Spleen (tissue), 13 donors: ENCODE results near the gene PZP. TPM values are rescaled to one million over a fixed set of nuclear protein-coding genes. Genes with fewer than 3 reads are reported as not detected.

Experiments
- DNase-seq: peaks from one replicate; pipeline ENCODE4 v3.0.0-alpha.2; 2020
- H3K27ac ChIP-seq, 8 donors: fragments of 200-600 bp; sonication (generic) in 7 of 8; 1 replicate in 4 of 8; 2 replicates in 4 of 8; pipeline versions ENCODE4 v1.5.0 to v1.8.0; 2016 to 2021; ENCODE audit warnings: inconsistent platforms in 4 of 8, mild to moderate bottlenecking in 4 of 8, moderate library complexity in 1 of 8
- H3K27me3 ChIP-seq, 7 donors: fragments of 200-600 bp; sonication (generic) in 6 of 7; replicated peaks in 1 of 7; 1 replicate in 4 of 7; 2 replicates in 3 of 7; pipeline versions ENCODE4 v1.5.0 to v1.8.0; 2016 to 2021; ENCODE audit warnings: inconsistent platforms in 3 of 7, mild to moderate bottlenecking in 1 of 7
- H3K36me3 ChIP-seq, 6 donors: fragments of 200-600 bp; sonication (generic) in 5 of 6; 1 replicate in 4 of 6; 2 replicates in 2 of 6; pipeline versions ENCODE4 v1.5.0 to v1.8.0; 2016 to 2021; ENCODE audit warnings: inconsistent platforms in 2 of 6
- H3K4me1 ChIP-seq, 6 donors: fragments of 200-600 bp; sonication (generic) in 5 of 6; 1 replicate in 3 of 6; 2 replicates in 3 of 6; pipeline versions ENCODE4 v1.5.0 to v1.8.0; 2016 to 2021; ENCODE audit warnings: inconsistent platforms in 3 of 6
- H3K4me3 ChIP-seq, 8 donors: fragments of 200-600 bp; sonication (generic) in 7 of 8; 1 replicate in 4 of 8; 2 replicates in 4 of 8; pipeline versions ENCODE4 v1.5.0 to v1.8.0; 2016 to 2021; ENCODE audit warnings: inconsistent platforms in 4 of 8, mild to moderate bottlenecking in 4 of 8, moderate library complexity in 2 of 8
- H3K9me3 ChIP-seq, 8 donors: fragments of 200-600 bp; sonication (generic) in 7 of 8; 1 replicate in 4 of 8; 2 replicates in 4 of 8; pipeline versions ENCODE4 v1.5.0 to v1.8.0; 2016 to 2021; ENCODE audit warnings: inconsistent platforms in 4 of 8
- POLR2A ChIP-seq, 3 donors: fragments of 450-650 bp; IDR thresholded peaks; one replicate each; pipeline ENCODE4 v1.5.1; 2017; ENCODE audit warnings: antibody characterized with exemption in 3 of 3, mild to moderate bottlenecking in 1 of 3
- POLR2AphosphoS5 ChIP-seq, 3 donors: sonication (generic); formaldehyde crosslinking; IDR thresholded peaks; one replicate each; pipeline ENCODE4 v1.5.1; 2017; ENCODE audit warnings: antibody characterized with exemption in 3 of 3
- WGBS, 5 donors: extraction: QIAGEN DNeasy Blood & Tissue Kit in 3 of 5; methylation state at CpG; one replicate each; pipeline versions ENCODE4 v1.1.5 to v1.1.7; 2013 to 2018; 5-methylcytosine and 5-hydroxymethylcytosine counted together
- intact Hi-C: fragments of 100-400 bp; cut with DNase I; formaldehyde crosslinking; loops from one replicate; pipeline ENCODE4 v1.15.0; 2023; ENCODE audit warnings: low total_unique reads
- long read RNA-seq, 2 donors: transcript quantifications; one replicate each; lab custom pipeline, GENCODE V29; 2026
- polyA plus RNA-seq, 3 donors: library from polyadenylated mRNA; stranded (reverse); fragments of 200-250 nt; gene quantifications; one replicate each; pipeline ENCODE4 v1.2.1, GENCODE V29; 2013
- total RNA-seq, 7 donors: library from RNA; depleted of rRNA in 3 of 7; stranded (reverse); fragments of >200 nt in 3 of 7; fragmentation: NEBNext Ultra II Directional in 4 of 7; extraction: Animal tissue kit (Norgen Biotek cat#: 25700) in 4 of 7; gene quantifications; one replicate each; pipeline versions ENCODE4 v1.1.0 to v1.2.1, GENCODE V29; 2016 to 2021
- TF ChIP-seq, protein P1 (sequence below), 11 experiments: fragments of 200-600 bp in 7 of 11; fragments of 450-650 bp in 4 of 11; sonication (generic) in 4 of 11; IDR thresholded peaks in 8 of 11; conservative IDR thresholded peaks in 3 of 11; 1 replicate in 7 of 11; 2 replicates in 4 of 11; pipeline versions ENCODE4 v1.4.0 to v1.8.0; 2016 to 2021; ENCODE audit warnings: antibody characterized with exemption in 11 of 11, inconsistent platforms in 4 of 11, mild to moderate bottlenecking in 1 of 11
- donor health status: healthy with polysubstance abuse.
- donor health status: DM: no; HTN: no; CAD: no; lungs with moderate emphysema.
- donor health status: DM: no; HTN: no; CAD: no.
- donor health status: Bipolar disorder and iron deficiency.
- donor health status: healthy.
- donor health status: DM: no; HTN: no; CAD: no.
- donor health status: DM: yes; HTN: yes; CAD: no.

PZP gene
- total RNA-seq (1 to 10 TPM in 5 of 7 donors, under 1 TPM in 2; 0.68 to 3.0 (median 1.3) TPM), polyA plus RNA-seq (under 1 TPM; 0.06 to 0.70 (median 0.35) TPM)
- long read RNA-seq, donor 1, result 0 reads
- long read RNA-seq, donor 2, result 0 reads

- H3K9me3 ChIP-seq, result no peaks in the 10 kb centered on the region
- WGBS, 5 donors, result 87 to 94% (median 88%) methylated on average over 3 of the region's 3 CpGs
- intact Hi-C loops, result no loop called here
Measured at GRCh38 chr12:9208229-9208628, at the start of gene PZP. TSS of gene PZP (minus strand) at chr12:9208395. CDS start at chr12:9208341, 54 bp downstream.

GRCh38 chr12:9256758-9257405, 48.7 kb upstream of the PZP start:
- no peak for TF ChIP-seq POLR2A (IDR thresholded peaks at IDR 0.05)
- no peak for TF ChIP-seq POLR2AphosphoS5 (IDR thresholded peaks at IDR 0.05)
- TF ChIP-seq, protein P1, sequence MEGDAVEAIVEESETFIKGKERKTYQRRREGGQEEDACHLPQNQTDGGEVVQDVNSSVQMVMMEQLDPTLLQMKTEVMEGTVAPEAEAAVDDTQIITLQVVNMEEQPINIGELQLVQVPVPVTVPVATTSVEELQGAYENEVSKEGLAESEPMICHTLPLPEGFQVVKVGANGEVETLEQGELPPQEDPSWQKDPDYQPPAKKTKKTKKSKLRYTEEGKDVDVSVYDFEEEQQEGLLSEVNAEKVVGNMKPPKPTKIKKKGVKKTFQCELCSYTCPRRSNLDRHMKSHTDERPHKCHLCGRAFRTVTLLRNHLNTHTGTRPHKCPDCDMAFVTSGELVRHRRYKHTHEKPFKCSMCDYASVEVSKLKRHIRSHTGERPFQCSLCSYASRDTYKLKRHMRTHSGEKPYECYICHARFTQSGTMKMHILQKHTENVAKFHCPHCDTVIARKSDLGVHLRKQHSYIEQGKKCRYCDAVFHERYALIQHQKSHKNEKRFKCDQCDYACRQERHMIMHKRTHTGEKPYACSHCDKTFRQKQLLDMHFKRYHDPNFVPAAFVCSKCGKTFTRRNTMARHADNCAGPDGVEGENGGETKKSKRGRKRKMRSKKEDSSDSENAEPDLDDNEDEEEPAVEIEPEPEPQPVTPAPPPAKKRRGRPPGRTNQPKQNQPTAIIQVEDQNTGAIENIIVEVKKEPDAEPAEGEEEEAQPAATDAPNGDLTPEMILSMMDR (IDR thresholded peaks at IDR 0.05 in 8 of 11, conservative IDR thresholded peaks at IDR 0.05 in 3 of 11), result no peak
- DNase-seq, result no peak
- Histone ChIP-seq H3K9me3 (peaks cover 0 to 6% (median 0%) of the 10 kb centered on the region in 8 donors), H3K4me1 (no peaks in the 10 kb centered on the region), H3K27me3 (no peaks in the 10 kb centered on the region), H3K4me3 (no peak overlapping the region), H3K36me3 (no peaks in the 10 kb centered on the region), H3K27ac (no peak overlapping the region)
- intact Hi-C loops, result no loop called here
- 74 to 87% (median 80%) methylated on average over 1 of the region's 1 CpG for WGBS, 5 donors

More at GRCh38 chr12:9208229-9208628, at the start of gene PZP:
- DNase-seq, result no peak
- Histone ChIP-seq H3K36me3 (no peaks in the 10 kb centered on the region), H3K4me1 (no peaks in the 10 kb centered on the region), H3K27me3 (no peaks in the 10 kb centered on the region), H3K4me3 (no peak within 1 kb of the TSS), H3K27ac (no peak within 1 kb of the TSS)
- TF ChIP-seq, protein P1 (IDR thresholded peaks at IDR 0.05 in 8 of 11, conservative IDR thresholded peaks at IDR 0.05 in 3 of 11), result no peak

DNA sequence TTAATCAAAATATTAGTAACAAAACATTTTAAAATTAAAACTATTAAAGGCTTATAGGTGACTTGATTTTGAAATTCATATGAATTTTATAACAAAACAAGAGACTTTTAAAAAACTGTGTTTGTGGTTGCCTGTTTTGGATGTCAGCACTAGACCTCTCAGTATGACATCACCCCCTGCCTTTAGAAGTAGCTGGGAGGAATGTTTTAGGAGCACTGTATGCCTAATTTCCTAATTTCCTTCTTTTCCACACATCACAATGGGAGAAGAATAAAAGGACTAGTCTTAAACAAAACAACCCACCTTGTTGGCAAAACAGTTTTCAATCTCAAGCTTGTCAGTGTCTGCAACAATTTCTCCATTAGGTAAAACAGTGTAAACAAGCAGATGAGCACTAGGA, 48.1 kb upstream of the PZP start:
- intact Hi-C loops, result no loop called here
- TF ChIP-seq, protein P1 (IDR thresholded peaks at IDR 0.05 in 8 of 11, conservative IDR thresholded peaks at IDR 0.05 in 3 of 11), result no peak
- TF ChIP-seq POLR2AphosphoS5 (IDR thresholded peaks at IDR 0.05), result no peak
- no peak for TF ChIP-seq POLR2A (IDR thresholded peaks at IDR 0.05)
- H3K27ac ChIP-seq, result no peak overlapping the region
- no peaks in the 10 kb centered on the region for H3K4me1 ChIP-seq
- no peak for DNase-seq
- no peaks in the 10 kb centered on the region for H3K27me3 ChIP-seq
- peaks cover 0 to 6% (median 0%) of the 10 kb centered on the region in 8 donors for H3K9me3 ChIP-seq
- no peak overlapping the region for H3K4me3 ChIP-seq
- H3K36me3 ChIP-seq, result no peaks in the 10 kb centered on the region

GRCh38 chr12:9255837-9256236, 47.6 kb upstream of the PZP start:
- Histone ChIP-seq H3K36me3 (no peaks in the 10 kb centered on the region), H3K27me3 (no peaks in the 10 kb centered on the region), H3K27ac (no peak overlapping the region), H3K4me1 (no peaks in the 10 kb centered on the region), H3K9me3 (peaks cover 0 to 6% (median 0%) of the 10 kb centered on the region in 8 donors), H3K4me3 (no peak overlapping the region)
- intact Hi-C loops, result no loop called here
- TF ChIP-seq POLR2A (IDR thresholded peaks at IDR 0.05) (no peak), POLR2AphosphoS5 (IDR thresholded peaks at IDR 0.05) (no peak)
- TF ChIP-seq, protein P1 (IDR thresholded peaks at IDR 0.05 in 8 of 11, conservative IDR thresholded peaks at IDR 0.05 in 3 of 11), result no peak
- no peak for DNase-seq
- 44 to 94% (median 92%) methylated on average over 2 of the region's 2 CpGs for WGBS, 5 donors
